K562 (cell line): ENCODE results near the gene C1orf167. TPM values are rescaled to one million over a fixed set of nuclear protein-coding genes. Genes with fewer than 3 reads are reported as not detected.

Experiments used
- BRF2 ChIP-seq: IDR thresholded peaks from 3 replicates; pipeline ENCODE4 v1.6.1; 2011; ENCODE audit warnings: borderline replicate concordance, mild to moderate bottlenecking; ENCODE audit not compliant: insufficient read length, insufficient read depth
- HNRNPUL1 ChIP-seq: fragments of 200-400 bp; formaldehyde crosslinking; IDR thresholded peaks from 2 replicates; pipeline ENCODE4 v1.6.1; 2017; ENCODE audit warnings: low read length
- KAT2B ChIP-seq: IDR thresholded peaks from one replicate; pipeline ENCODE4 v1.6.1; 2012; ENCODE audit warnings: low read depth, mild to moderate bottlenecking, control low read depth, inconsistent platforms, low read length, moderate library complexity
- NCOA1 ChIP-seq: fragments of 450-650 bp; IDR thresholded peaks from 2 replicates; pipeline ENCODE4 v1.6.1; 2016; ENCODE audit warnings: low read depth
- RBM17 ChIP-seq: fragments of 200-400 bp; formaldehyde crosslinking; IDR thresholded peaks from 2 replicates; pipeline ENCODE4 v1.6.1; 2017; ENCODE audit warnings: low read depth, mild to moderate bottlenecking, low read length, borderline replicate concordance
- RBM22 ChIP-seq: fragments of 200-400 bp; formaldehyde crosslinking; IDR thresholded peaks from 2 replicates; pipeline ENCODE4 v1.6.1; 2018; ENCODE audit warnings: low read length, low read depth; ENCODE audit not compliant: poor library complexity, severe bottlenecking
- REST ChIP-seq, 2 experiments: fragments of 450-650 bp; formaldehyde crosslinking in 1 of 2; IDR thresholded peaks; 2 replicates each; pipeline versions ENCODE4 v1.4.0 to v1.6.1; 2014 to 2020; ENCODE audit warnings: mild to moderate bottlenecking in 2 of 2, borderline replicate concordance in 1 of 2, low read depth in 1 of 2
- RFX5 ChIP-seq: IDR thresholded peaks from 2 replicates; pipeline ENCODE4 v1.6.1; 2011; ENCODE audit warnings: low read depth, mild to moderate bottlenecking, improper control_type of control experiment, low read length
- THRAP3 ChIP-seq: fragments of 450-650 bp; IDR thresholded peaks from 2 replicates; pipeline ENCODE4 v1.6.1; 2016; ENCODE audit warnings: mild to moderate bottlenecking, inconsistent platforms, borderline replicate concordance
- THRB ChIP-seq: fragments of 450-650 bp; formaldehyde crosslinking; conservative IDR thresholded peaks from 2 replicates; pipeline ENCODE4 v1.4.0; 2022; ENCODE audit warnings: mild to moderate bottlenecking, missing genetic modification characterization
- ZBTB26 ChIP-seq: fragments of 450-650 bp; formaldehyde crosslinking; IDR thresholded peaks from 2 replicates; pipeline ENCODE4 v1.4.0; 2022; ENCODE audit warnings: missing genetic modification characterization
- ZNF584 ChIP-seq: fragments of 200-800 bp; sonication (Bioruptor generic); IDR thresholded peaks from 2 replicates; pipeline ENCODE4 v1.6.1; 2016; ENCODE audit warnings: low read depth, mild to moderate bottlenecking, missing genetic modification characterization, missing compliant biosample characterization
- polyA plus RNA-seq, 8 experiments: library from polyadenylated mRNA; depleted of rRNA in 4 of 8; stranded (reverse) in 5 of 8; unstranded in 3 of 8; fragments of >200 nt; fragmentation: Nextera tagmentation in 2 of 8; fragmentation: Illumina TruSeq in 1 of 8; extraction: Ambion mirVana in 2 of 8; extraction: Trizol in 1 of 8; gene quantifications; 2 replicates each; pipeline versions ENCODE4 v1.2.1 to v1.2.3, GENCODE V29; 2011 to 2014; ENCODE audit warnings: inconsistent platforms in 1 of 8, missing spikeins in 1 of 8
- total RNA-seq, 7 experiments: library from RNA; depleted of rRNA in 6 of 7; stranded (reverse); fragments of >200 nt in 6 of 7; fragmentation: Illumina TruSeq in 2 of 7; extraction: Trizol in 2 of 7; gene quantifications; 2 replicates each; pipeline versions ENCODE4 v1.2.1 to v1.2.3, GENCODE V29; 2011 to 2021; ENCODE audit warnings: low replicate concordance in 1 of 7

The C1orf167 gene
- total and polyA plus RNA-seq, 9 of the 15 experiments (the other 6 are each of a cell fraction or from before 2014, with no cell fraction given): 0.22 to 0.86 (median 0.31) TPM; not detected in 2

- TF ChIP-seq ZNF584 (CRISPR knock-in tag) (0 out of 2 replicates have a peak, but pooled peaks have one; percentile 56), THRAP3 (no peak), HNRNPUL1 (no peak), RFX5 (no peak), RBM17 (no peak), BRF2 (no peak), NCOA1 (no peak), REST (IDR thresholded peaks at IDR 0.05; ENCODE audit: borderline replicate concordance) (no peak), REST (CRISPR knock-in tag; IDR thresholded peaks at IDR 0.05; ENCODE audit: low read depth) (0 out of 2 replicates have a peak, but pooled peaks have one; percentile 15), KAT2B (no peak), THRB (no peak; the same call in 1 of the 2 replicates), RBM22 (peak; percentile 46), ZBTB26 (CRISPR knock-in tag) (no peak)
These were observed 25.9 kb downstream of the C1orf167 start (continued) for GRCh38 chr1:11787804-11788436.
